BJ (cell line): ENCODE results near the gene SBNO1. TPM values are rescaled to one million over a fixed set of nuclear protein-coding genes. Genes with fewer than 3 reads are reported as not detected.

Source experiments
- CTCF ChIA-PET: fragments of 350-600 bp; formaldehyde crosslinking; extraction: SDS; loops from one replicate; lab custom pipeline; 2021; ENCODE audit warnings: antibody characterized with exemption, inconsistent platforms; lab: Yijun Ruan, JAX
- POLR2A ChIA-PET: fragments of 300-600 bp; sonication (Branson Sonifier 250); formaldehyde crosslinking; extraction: SDS; loops from one replicate; lab custom pipeline; 2021; ENCODE audit warnings: antibody characterized with exemption; lab: Charles Lee
- DNase-seq: peaks from one replicate; pipeline ENCODE4 v3.0.0-alpha.2; 2011; ENCODE audit warnings: low read depth
- H3K27me3 ChIP-seq: 2 replicates; pipeline ENCODE4 v1.6.0; 2011; ENCODE audit warnings: low read length; ENCODE audit not compliant: control insufficient read depth, insufficient read depth
- H3K36me3 ChIP-seq: 2 replicates; pipeline ENCODE4 v1.5.1; 2011; ENCODE audit warnings: low read length; ENCODE audit not compliant: control insufficient read depth, insufficient read depth
- H3K4me3 ChIP-seq: 2 replicates; pipeline ENCODE4 v1.5.1; 2011; ENCODE audit warnings: low read depth, mild to moderate bottlenecking, control low read depth, low read length
- polyA plus RNA-seq: library from polyadenylated mRNA; depleted of rRNA; stranded (reverse); fragments of >200 nt; gene quantifications from 2 replicates; pipeline ENCODE4 v1.2.3, GENCODE V29; 2011
- TF ChIP-seq, protein P1 (sequence below): IDR thresholded peaks from 2 replicates; pipeline ENCODE4 v1.5.1; 2011; ENCODE audit warnings: low read depth, mild to moderate bottlenecking, control low read depth, inconsistent platforms, low read length, moderate library complexity; ENCODE audit not compliant: insufficient read depth

The SBNO1 gene
- polyA plus RNA-seq, 1 experiment: 4.8 TPM

DNA sequence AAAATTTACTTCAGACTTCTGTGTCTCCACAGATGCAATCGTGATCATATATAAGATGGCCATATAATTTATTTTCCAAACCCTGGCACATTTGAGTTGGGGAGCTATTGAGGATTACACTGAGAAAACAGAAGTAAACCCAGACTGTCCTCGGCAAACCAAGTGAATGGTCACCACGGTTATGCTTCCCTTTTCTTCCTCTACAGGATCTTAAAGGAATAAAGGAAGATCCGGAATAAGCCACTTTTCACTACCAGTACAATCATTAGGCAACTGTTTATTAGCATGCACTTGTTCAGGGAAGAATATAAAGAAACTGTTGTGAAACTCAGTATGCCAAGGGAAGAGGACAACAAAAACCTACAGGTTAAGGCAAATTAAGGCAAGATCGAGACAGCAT, 27.6 kb downstream of the SBNO1 start:
- CTCF ChIA-PET: no interaction called here
- TF ChIP-seq, protein P1, sequence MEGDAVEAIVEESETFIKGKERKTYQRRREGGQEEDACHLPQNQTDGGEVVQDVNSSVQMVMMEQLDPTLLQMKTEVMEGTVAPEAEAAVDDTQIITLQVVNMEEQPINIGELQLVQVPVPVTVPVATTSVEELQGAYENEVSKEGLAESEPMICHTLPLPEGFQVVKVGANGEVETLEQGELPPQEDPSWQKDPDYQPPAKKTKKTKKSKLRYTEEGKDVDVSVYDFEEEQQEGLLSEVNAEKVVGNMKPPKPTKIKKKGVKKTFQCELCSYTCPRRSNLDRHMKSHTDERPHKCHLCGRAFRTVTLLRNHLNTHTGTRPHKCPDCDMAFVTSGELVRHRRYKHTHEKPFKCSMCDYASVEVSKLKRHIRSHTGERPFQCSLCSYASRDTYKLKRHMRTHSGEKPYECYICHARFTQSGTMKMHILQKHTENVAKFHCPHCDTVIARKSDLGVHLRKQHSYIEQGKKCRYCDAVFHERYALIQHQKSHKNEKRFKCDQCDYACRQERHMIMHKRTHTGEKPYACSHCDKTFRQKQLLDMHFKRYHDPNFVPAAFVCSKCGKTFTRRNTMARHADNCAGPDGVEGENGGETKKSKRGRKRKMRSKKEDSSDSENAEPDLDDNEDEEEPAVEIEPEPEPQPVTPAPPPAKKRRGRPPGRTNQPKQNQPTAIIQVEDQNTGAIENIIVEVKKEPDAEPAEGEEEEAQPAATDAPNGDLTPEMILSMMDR: no peak
- Histone ChIP-seq H3K27me3 (no peaks in the 10 kb centered on the region), H3K4me3 (no peak overlapping the region), H3K36me3 (peaks cover 11% of the 10 kb centered on the region)
- POLR2A ChIA-PET: no interaction called here
- DNase-seq: no peak

DNA sequence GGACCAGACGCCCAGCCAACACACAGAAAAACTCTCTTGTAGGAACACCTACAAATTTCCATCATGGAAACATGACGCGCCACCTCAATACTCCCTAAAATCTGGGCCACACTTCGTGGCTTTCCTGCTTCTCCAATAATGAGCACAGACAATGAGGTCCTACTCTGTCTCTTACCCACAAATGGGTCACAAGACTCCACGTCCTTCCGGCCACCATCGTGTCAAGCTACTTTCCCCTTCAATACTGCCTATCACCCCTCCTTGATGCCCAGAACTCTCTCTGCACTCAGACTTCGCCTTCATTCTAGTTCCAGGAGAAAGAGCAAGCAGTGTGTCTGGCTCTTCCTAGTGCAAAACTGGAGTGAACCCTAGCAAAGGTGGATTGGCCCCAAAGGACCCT, 28.1 kb downstream of the SBNO1 start:
- ChIA-PET CTCF (no interaction called here), POLR2A (no interaction called here)
- no peak for DNase-seq
- TF ChIP-seq, protein P1: no peak
- Histone ChIP-seq H3K4me3 (no peak overlapping the region), H3K36me3 (peaks cover 11% of the 10 kb centered on the region), H3K27me3 (no peaks in the 10 kb centered on the region)

DNA sequence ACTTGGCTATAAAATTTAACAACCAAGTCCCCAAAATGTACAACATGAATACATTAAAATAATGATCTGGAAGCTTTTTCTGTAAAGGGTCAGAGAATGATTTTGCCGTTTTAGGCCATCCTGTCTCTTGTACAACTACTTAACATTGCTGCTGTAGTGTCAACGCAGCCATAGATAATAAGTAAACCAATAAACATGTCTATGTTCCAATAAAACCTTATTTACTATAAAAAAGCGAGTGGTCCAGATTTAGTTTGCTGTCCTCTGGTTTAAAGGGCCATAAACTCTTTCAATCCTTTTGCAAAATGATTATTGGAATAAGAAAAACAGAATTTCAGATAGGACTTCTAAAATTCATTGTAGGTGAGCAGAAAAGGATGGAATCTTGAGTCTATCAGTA, 29.2 kb downstream of the SBNO1 start:
- ChIA-PET POLR2A (no interaction called here), CTCF (interaction anchor here (1.2 to 2.3 kb wide), 2 partner anchors 10 to 25 kb away, joined by 3 to 6 read pairs; no protein-coding TSS in a partner anchor)
- Histone ChIP-seq H3K36me3 (peaks cover 15% of the 10 kb centered on the region), H3K4me3 (no peak overlapping the region), H3K27me3 (no peaks in the 10 kb centered on the region)
- DNase-seq: no peak
- TF ChIP-seq, protein P1: no peak

DNA sequence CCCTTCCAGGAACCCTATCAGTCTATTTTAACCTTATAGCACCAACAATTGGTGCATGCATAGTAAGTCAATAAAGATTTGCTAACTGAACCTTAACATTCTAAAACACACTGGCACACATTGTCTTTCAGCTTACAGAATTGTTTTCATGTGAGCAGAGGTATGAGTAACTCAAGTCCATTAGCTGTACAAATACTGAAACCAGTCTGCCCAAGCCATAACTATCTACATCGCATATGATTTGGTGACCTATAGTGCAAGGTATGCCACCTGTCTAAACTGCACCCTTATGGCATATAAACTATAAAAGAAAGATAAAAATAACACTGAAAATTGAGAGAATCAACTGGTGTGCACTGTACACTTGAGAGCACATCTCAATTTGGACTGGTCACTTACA, 34.8 kb downstream of the SBNO1 start:
- ChIA-PET CTCF (no interaction called here), POLR2A (no interaction called here)
- no peak overlapping the region for H3K4me3 ChIP-seq
- TF ChIP-seq, protein P1: no peak
- no peaks in the 10 kb centered on the region for H3K27me3 ChIP-seq
- peaks cover 16% of the 10 kb centered on the region for H3K36me3 ChIP-seq
- DNase-seq: no peak

DNA sequence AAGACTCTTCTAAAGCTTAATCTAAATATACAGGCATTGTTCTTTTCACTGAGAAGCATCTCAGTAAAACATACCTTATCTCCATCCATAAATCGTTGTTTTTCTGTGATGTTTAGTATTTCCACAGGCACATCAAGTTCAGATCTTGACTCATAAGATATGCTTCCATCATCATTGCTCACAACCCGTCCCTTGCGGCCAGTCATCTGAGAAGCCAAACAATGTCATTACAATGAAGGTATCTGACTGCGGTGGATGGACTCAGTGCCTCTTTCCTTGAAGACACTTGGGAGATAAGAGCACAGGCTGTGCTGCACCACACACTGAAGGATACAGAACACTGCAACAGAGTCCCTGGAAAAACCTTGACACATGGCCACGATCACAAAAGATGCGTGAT, 44.8 kb downstream of the SBNO1 start:
- no peaks in the 10 kb centered on the region for H3K27me3 ChIP-seq
- H3K36me3 ChIP-seq: peaks cover 10% of the 10 kb centered on the region
- TF ChIP-seq, protein P1: no peak
- ChIA-PET CTCF (no interaction called here), POLR2A (no interaction called here)
- no peak for DNase-seq
- H3K4me3 ChIP-seq: no peak overlapping the region
